H1 (cell line): ENCODE measurements around the gene CFAP61. TPM values are rescaled to one million over a fixed set of nuclear protein-coding genes. Genes with fewer than 3 reads are reported as not detected.

Experiments
- ATF3 ChIP-seq: IDR thresholded peaks from 2 replicates; pipeline ENCODE4 v1.6.1; 2011; ENCODE audit warnings: low read depth, mild to moderate bottlenecking, low read length; ENCODE audit not compliant: insufficient read depth
- CHD2 ChIP-seq: IDR thresholded peaks from 2 replicates; pipeline ENCODE4 v1.6.1; 2012; ENCODE audit warnings: low read length, improper control_type of control experiment
- CTBP2 ChIP-seq: IDR thresholded peaks from 2 replicates; pipeline ENCODE4 v1.7.0; 2011; ENCODE audit warnings: borderline replicate concordance, mild to moderate bottlenecking, moderate library complexity, mixed read lengths, low read length; ENCODE audit not compliant: insufficient read depth, insufficient read length
- EZH2 ChIP-seq: fragments of 200-600 bp; sonication (generic); IDR thresholded peaks from 2 replicates; pipeline ENCODE4 v1.7.1; 2012; ENCODE audit warnings: low read depth, mild to moderate bottlenecking, moderate library complexity, low read length, inconsistent platforms; ENCODE audit not compliant: severe bottlenecking
- FOSL1 ChIP-seq: IDR thresholded peaks from 2 replicates; pipeline ENCODE4 v1.6.1; 2011; ENCODE audit warnings: mild to moderate bottlenecking, low read depth, low read length, moderate library complexity; ENCODE audit not compliant: insufficient read depth
- GABPA ChIP-seq: IDR thresholded peaks from 2 replicates; pipeline ENCODE4 v1.6.1; 2011; ENCODE audit warnings: mild to moderate bottlenecking, low read length, moderate library complexity, borderline replicate concordance; ENCODE audit not compliant: insufficient read depth
- HDAC6 ChIP-seq: IDR thresholded peaks from one replicate; pipeline ENCODE4 v1.7.1; 2012; ENCODE audit warnings: low read depth, mild to moderate bottlenecking, inconsistent platforms, low read length, moderate library complexity
- JUN ChIP-seq: IDR thresholded peaks from 2 replicates; pipeline ENCODE4 v1.6.1; 2011; ENCODE audit warnings: low read depth, mild to moderate bottlenecking, improper control_type of control experiment, low read length
- KDM1A ChIP-seq: fragments of 200-600, 300-600 bp; sonication (generic); IDR thresholded peaks from 2 replicates; pipeline ENCODE4 v1.7.1; 2016; ENCODE audit warnings: mild to moderate bottlenecking, low read length, borderline replicate concordance
- KDM4A ChIP-seq: IDR thresholded peaks from one replicate; pipeline ENCODE4 v1.7.1; 2012; ENCODE audit warnings: low read depth, mild to moderate bottlenecking, moderate library complexity, low read length, inconsistent platforms; ENCODE audit not compliant: severe bottlenecking
- NANOG ChIP-seq: IDR thresholded peaks from 2 replicates; pipeline ENCODE4 v1.6.1; 2011; ENCODE audit warnings: low read length, low read depth, mild to moderate bottlenecking, inconsistent platforms; ENCODE audit not compliant: insufficient read depth, poor library complexity, severe bottlenecking
- PHF8 ChIP-seq: fragments of 200-600 bp; sonication (generic); conservative IDR thresholded peaks from 2 replicates; pipeline ENCODE4 v1.7.1; 2012; ENCODE audit warnings: low read depth, mild to moderate bottlenecking, inconsistent platforms, low read length, moderate library complexity
- RAD21 ChIP-seq, 2 experiments: IDR thresholded peaks in 1 of 2; conservative IDR thresholded peaks in 1 of 2; 2 replicates each; pipeline ENCODE4 v1.6.1; 2011; ENCODE audit warnings: low read depth in 2 of 2, low read length in 2 of 2, improper control_type of control experiment in 1 of 2, inconsistent platforms in 1 of 2, mild to moderate bottlenecking in 1 of 2, moderate library complexity in 1 of 2
- RBBP5 ChIP-seq: IDR thresholded peaks from 2 replicates; pipeline ENCODE4 v1.7.1; 2012; ENCODE audit warnings: low read depth, mild to moderate bottlenecking, inconsistent platforms, low read length, moderate library complexity, borderline replicate concordance
- RNF2 ChIP-seq: fragments of 200-900, 300-1000 bp; sonication (generic); IDR thresholded peaks from 2 replicates; pipeline ENCODE4 v1.7.1; 2016; ENCODE audit warnings: borderline replicate concordance, low read depth, mild to moderate bottlenecking, antibody characterized with exemption, low read length; ENCODE audit not compliant: poor library complexity, severe bottlenecking; ENCODE audit errors: missing control alignments
- SP2 ChIP-seq: IDR thresholded peaks from 2 replicates; pipeline ENCODE4 v1.6.1; 2012; ENCODE audit warnings: mild to moderate bottlenecking, low read length, inconsistent platforms
- TAF1 ChIP-seq: IDR thresholded peaks from 2 replicates; pipeline ENCODE4 v1.6.1; 2011; ENCODE audit warnings: mild to moderate bottlenecking, low read depth, low read length
- TAF7 ChIP-seq: optimal IDR thresholded peaks from 2 replicates; pipeline ENCODE3; 2011; ENCODE audit warnings: low read depth, mild to moderate bottlenecking, inconsistent platforms, low read length, moderate library complexity, borderline replicate concordance
- USF2 ChIP-seq: IDR thresholded peaks from 2 replicates; pipeline ENCODE4 v1.6.1; 2011; ENCODE audit warnings: low read length, improper control_type of control experiment
- YY1 ChIP-seq: IDR thresholded peaks from 2 replicates; pipeline ENCODE4 v1.6.1; 2011; ENCODE audit warnings: low read depth, mild to moderate bottlenecking, low read length
- ZNF274 ChIP-seq: IDR thresholded peaks from 2 replicates; pipeline ENCODE4 v1.7.0; 2012; ENCODE audit warnings: low read length, borderline replicate concordance; ENCODE audit errors: extremely low read depth
- polyA plus RNA-seq, 7 experiments: library from polyadenylated mRNA; depleted of rRNA in 3 of 7; stranded (reverse) in 5 of 7; unstranded in 2 of 7; fragments of >200 nt in 5 of 7; fragments of 200-250 nt in 2 of 7; gene quantifications; 1 replicate in 5 of 7; 2 replicates in 1 of 7; 4 replicates in 1 of 7; pipeline versions ENCODE4 v1.2.1 to v1.2.3, GENCODE V29; 2011 to 2013; ENCODE audit warnings: missing spikeins in 2 of 7, mixed read lengths in 2 of 7
- total RNA-seq: library from RNA; stranded (reverse); fragmentation: NEBNext Ultra II Directional; extraction: Animal tissue kit (Norgen Biotek cat#: 25700); gene quantifications from 2 replicates; pipeline ENCODE4 v1.2.1, GENCODE V29; 2021

Gene CFAP61
- total and polyA plus RNA-seq, 2 of the 8 experiments (the other 6 are each of a cell fraction or from before 2014, with no cell fraction given): 0.29 to 0.61 TPM

GRCh38 chr20:20366876-20367574 is 314.7 kb downstream of the CFAP61 start (continued):
- TF ChIP-seq KDM1A: no peak
- no peak for TF ChIP-seq PHF8
- TF ChIP-seq ZNF274: no peak
- peak; percentile 55 for TF ChIP-seq RNF2
- TF ChIP-seq TAF7: no peak
- no peak for TF ChIP-seq JUN
- no peak for TF ChIP-seq RAD21 (IDR thresholded peaks at IDR 0.05 in 1 of 2, conservative IDR thresholded peaks at IDR 0.05 in 1 of 2; ENCODE audit: low read depth in 2 of 2, low read length in 2 of 2)
- TF ChIP-seq YY1: peak; percentile 78
- TF ChIP-seq GABPA: no peak
- no peak for TF ChIP-seq RBBP5
- TF ChIP-seq USF2: no peak
- 0 out of 2 replicates have a peak, but pooled peaks have one; percentile 1 for TF ChIP-seq TAF1
- TF ChIP-seq HDAC6: no peak
- peak; percentile 65 for TF ChIP-seq EZH2
- TF ChIP-seq ATF3: no peak
- TF ChIP-seq CHD2: no peak
- no peak for TF ChIP-seq NANOG
- TF ChIP-seq KDM4A: peak; percentile 62
- no peak for TF ChIP-seq CTBP2
- no peak for TF ChIP-seq FOSL1
- no peak for TF ChIP-seq SP2
